Stimulated activated CD4-positive, alpha-beta T cell treated with anti-CD3 and anti-CD28 coated beads, Interleukin-12 subunit alpha, Interleukin-12 subunit beta, amount 100 ng/mL, for 4 hours (primary cell): ENCODE data around the gene IFRD1.
"Not testable (repeated sequence)": the region's sequence is repeated elsewhere in the genome, so short reads cannot be mapped to it uniquely, and the experiment has no call there.

Source experiments
- DNase-seq: peaks from one replicate; pipeline ENCODE4 v3.0.0-alpha.2; 2020

Gene IFRD1

GRCh38 chr7:112492186-112492585 lies 41.9 kb downstream of the IFRD1 start:
- no peak for DNase-seq

- no peak for DNase-seq
Observed at GRCh38 chr7:112494656-112495055, 44.4 kb downstream of the IFRD1 start.

GRCh38 chr7:112495156-112495788 lies 45.0 kb downstream of the IFRD1 start:
- no peak for DNase-seq

DNA sequence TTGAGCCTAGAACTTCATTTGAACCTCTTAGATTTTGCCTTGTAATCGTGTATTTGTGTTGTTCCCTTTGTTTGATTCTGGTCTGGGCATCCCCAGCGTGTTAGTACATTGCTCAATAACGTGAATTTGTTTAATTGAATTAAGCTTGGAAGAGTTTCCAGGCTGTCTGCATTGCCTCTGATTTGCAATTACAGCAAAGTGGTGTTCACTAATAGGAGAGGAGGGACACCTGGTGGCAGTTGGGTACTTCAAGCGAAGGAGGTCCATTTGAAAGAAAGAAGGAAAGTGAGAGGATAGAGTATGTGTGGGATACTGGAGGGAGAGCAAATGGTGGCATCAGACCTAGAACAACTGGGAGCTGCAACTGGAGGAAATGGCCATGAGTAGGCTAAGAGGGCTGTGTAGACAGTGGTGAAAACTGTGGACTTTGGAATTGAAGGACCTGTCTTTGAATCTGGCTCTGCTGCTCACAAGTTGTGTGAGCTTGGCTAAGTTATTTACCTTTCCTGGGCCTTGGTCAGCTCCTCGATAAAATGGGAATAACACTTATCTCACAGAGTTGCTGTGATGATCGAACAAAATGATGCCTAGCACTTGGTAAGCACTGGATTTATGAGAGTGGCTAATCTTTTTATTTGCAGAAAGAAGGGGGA lies 45.7 kb downstream of the IFRD1 start:
- peak; percentile 22 for DNase-seq

DNA sequence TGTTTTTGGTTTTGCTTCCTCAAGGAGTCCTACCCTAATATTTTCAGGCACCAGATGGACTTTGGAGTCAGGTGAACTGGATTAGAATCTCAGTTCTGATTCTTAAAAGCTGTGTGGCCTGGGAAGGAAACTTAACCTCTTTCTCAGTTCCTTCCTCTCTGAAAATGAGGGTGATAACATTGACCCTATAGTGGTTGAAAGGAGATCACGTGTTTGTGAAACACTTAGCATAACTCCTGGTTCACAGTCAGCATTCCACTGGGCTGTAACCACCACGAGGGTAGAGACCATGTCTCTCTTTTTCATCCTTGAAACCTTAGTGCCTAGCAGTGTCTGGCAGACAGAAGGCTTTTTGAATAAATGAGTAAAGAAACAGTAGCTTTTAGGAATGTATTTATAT lies 47.2 kb downstream of the IFRD1 start:
- DNase-seq = no peak

- DNase-seq = no peak
Observed at GRCh38 chr7:112500619-112501018, 50.4 kb downstream of the IFRD1 start.

DNA sequence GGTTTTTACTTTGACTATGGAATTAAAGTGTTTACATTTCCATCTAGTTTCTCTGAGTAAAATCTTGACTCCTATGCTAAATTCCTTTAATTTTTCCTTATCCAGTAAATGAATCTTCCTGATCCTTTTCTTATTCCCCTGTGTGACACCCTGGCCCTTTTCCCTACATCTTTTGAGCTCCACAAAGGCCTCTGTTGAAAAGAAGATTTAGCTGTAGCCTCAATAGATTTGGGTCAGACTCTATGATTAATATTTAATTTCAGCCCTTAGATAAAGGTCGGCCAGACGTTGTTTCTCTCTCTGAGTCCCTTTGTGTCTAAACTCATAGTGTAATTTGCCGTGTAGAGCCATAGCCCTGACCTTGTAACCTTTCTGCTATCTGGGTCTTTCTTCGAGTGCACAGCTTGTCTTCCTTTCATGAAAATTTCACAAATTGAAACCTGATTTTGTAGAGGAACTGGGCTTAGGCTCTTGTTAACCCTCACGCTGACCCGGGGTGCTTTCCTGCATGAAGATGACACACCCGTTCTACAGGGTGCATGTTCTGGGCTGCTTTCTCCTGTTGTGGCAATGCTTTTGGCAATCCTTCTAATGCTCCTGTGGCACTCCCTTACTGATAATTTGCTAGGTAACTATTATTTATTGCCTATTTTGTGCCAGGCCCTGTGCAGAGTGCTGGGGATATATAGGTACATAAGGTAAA lies 51.7 kb downstream of the IFRD1 start:
- no peak for DNase-seq

GRCh38 chr7:112502700-112503099 lies 52.4 kb downstream of the IFRD1 start:
- DNase-seq = no peak

DNA sequence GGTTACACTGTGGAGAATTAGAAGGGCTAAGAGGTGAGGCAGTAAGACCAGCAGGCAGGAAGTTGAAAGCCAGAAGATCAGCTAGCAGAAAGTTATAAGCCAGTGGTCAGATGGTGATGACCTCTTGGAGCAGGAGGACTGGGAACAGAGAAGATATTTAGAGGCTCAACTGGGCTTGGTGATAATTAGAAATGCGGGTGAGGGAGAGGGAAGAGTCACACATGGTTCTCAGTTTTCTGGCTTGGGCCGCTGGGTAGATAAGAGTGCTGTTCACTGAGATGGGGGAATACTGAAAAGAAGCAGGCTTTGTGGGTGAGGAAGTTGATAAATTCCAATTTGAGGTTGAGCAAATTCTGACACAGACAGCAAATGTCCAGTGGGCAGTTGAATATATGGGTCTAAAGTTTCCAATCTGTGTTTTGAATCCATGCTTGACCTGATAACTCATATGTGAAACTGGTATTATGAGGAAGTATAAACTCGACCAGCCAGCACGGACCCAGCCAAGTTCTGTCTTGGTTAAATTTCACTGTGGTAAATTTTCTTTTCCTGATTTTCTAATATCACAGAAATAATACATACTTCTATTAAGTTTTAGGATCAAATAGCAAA lies 53.2 kb downstream of the IFRD1 start:
- DNase-seq = no peak

GRCh38 chr7:112504093-112504695 lies 53.9 kb downstream of the IFRD1 start:
- no peak for DNase-seq

- DNase-seq = no peak
Observed at GRCh38 chr7:112505495-112505894, 55.2 kb downstream of the IFRD1 start.

DNA sequence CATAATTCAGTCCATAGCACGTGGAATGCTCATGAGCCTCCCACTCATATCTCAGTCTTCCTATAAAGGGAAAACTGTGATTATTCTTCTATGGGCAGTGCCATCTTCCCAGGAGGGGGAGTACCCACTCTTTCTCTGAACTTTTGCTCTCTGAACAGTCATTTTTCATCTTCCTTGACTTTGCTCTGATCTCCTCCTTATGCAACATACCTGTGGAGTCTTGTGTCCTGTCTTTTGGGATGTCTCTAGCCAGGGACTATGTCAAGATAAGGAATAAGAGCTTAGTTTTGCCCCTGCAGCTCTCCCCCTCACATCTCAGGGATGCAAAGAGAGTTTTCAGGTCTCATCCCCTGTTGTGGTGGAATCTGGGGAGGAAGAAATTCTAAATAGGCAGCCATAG lies 58.1 kb downstream of the IFRD1 start:
- DNase-seq = no peak

DNA sequence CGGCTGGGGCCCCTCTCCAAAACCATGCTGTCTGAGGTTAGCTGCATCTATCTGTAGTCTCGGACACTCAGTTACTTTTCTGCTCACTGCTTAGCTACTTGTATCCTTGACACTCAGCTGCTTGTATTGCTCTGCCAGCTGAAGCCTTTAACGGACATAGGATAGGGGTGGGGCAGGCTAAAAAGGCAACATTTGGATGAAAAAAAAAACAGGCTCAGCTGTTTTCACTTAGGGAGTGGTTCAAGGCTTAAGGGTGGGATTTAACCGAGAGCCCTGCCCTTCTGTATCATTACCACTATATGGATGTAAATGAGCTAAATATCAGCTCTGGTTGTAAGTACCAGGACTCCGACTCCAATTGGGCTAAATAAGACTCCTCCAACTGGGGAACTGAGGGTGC lies 59.1 kb downstream of the IFRD1 start:
- DNase-seq = no peak

GRCh38 chr7:112510001-112510742 lies 59.9 kb downstream of the IFRD1 start:
- DNase-seq = no peak

GRCh38 chr7:112510743-112511110 lies 60.5 kb downstream of the IFRD1 start:
- DNase-seq = no peak

DNA sequence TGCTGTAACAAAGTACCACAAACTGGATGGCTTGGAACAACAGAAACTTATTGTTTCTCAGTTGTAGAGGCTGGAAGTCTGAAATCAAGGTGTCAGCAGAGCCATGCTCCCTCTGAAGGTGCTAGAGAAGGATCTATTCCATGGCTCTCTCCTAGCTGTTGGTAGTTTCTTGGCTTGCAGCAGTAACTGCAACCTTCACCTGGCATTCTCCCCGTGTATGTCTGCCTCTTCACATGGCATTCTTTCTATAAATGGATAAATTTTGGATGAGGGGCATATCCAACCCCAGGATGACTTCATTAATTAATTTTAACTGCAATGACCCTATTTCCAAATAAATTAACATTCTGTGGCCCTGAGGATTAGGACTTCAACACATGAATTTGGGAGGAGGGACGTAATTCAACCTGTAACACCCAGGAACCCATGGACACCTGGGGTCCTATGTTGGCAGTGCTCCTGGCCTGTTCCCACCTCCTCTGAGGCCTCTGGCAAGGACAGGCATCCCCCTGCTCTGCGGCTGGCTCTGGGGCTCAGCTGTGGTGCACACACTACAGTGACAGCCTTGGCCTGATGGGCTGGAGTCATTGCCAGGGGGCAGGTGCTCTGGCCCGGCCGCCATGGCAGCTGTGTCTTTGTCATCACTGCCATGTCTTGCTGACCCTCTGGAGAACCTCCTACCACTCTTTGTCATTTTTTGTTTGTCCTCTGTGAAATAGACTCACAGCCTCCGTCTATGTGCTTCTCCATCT lies 61.4 kb downstream of the IFRD1 start:
- DNase-seq = no peak

DNA sequence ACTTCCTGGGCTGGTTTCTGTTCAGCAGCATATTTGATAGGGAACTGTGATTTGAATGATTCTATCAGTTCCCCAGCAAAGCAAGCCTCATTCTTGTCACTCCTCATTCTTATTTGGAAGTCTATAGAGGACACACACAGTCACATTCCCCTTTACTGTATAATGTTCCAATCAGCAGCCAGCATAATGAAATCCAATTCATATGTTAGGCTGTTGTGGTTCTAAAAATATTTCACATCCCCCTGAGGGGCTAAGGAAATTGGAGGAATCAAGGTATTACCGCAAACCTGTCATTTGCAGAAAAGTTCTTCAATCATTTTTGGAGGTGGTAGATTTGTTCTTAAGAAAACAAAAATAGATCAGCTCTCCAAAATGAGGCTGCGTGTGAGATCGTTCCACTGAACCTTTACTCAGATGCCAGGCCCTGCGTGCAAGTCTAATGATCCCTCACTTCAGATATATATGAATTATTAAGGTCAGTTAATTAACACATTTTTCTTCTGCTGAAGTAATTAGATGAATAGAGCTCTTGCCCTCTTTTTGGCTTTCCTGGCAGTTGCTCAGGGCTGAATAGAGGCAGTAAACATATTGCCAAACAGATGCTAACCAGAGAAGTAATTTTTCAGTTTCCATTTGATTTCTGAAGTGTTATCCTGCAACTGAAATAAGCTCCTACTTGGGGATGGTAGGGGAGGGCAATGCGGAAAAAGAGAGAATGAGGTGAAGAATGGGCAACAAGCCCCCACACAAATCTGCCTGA lies 62.4 kb downstream of the IFRD1 start:
- no peak for DNase-seq

DNA sequence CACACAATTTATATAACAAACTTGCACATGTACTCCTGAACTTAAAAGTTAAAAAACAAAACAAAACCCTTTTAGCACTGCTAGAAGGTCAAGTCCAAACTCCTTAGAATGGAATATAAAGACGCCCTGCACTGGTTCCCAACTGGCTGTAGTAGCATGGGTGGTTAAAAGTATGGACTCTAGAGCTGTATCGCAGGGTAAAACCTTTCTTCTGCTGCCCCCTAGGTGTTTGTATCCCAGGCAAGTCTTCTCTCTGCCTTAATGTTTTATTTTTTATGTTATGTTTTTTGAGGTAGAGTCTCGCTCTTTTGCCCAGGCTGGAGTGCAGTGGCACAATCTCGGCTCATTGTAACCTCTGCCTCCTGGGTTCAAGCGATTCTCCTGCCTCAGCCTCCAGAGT lies 65.7 kb downstream of the IFRD1 start:
- no peak for DNase-seq

- DNase-seq = not testable (repeated sequence)
Observed at GRCh38 chr7:112516418-112516817, 66.2 kb downstream of the IFRD1 start.

GRCh38 chr7:112517487-112517886 lies 67.2 kb downstream of the IFRD1 start:
- DNase-seq = no peak

GRCh38 chr7:112520787-112521186 lies 70.5 kb downstream of the IFRD1 start:
- DNase-seq = no peak
